Activated CD4-positive, alpha-beta T cell treated with anti-CD3 and anti-CD28 coated beads, Interleukin-2, amount 10 ng/mL, durations not matched to agents 24 days and 14 days (primary cell): Measurements from ENCODE around the gene DEFB124. TPM values are rescaled to one million over a fixed set of nuclear protein-coding genes. Genes with fewer than 3 reads are reported as not detected.
"Not testable (repeated sequence)": the region's sequence is repeated elsewhere in the genome, so short reads cannot be mapped to it uniquely, and the experiment has no call there.

ENCODE experiments used
- DNase-seq: peaks from one replicate; pipeline ENCODE4 v3.0.0; 2022
- H3K27ac Mint-ChIP-seq: one replicate; pipeline ENCODE4 v1.8.0; 2022; ENCODE audit warnings: mild to moderate bottlenecking, mixed read lengths
- H3K27me3 Mint-ChIP-seq: one replicate; pipeline ENCODE4 v1.8.0; 2022; ENCODE audit warnings: mixed read lengths
- H3K36me3 Mint-ChIP-seq: one replicate; pipeline ENCODE4 v1.8.0; 2022; ENCODE audit warnings: low read depth, mild to moderate bottlenecking, mixed read lengths
- H3K4me1 Mint-ChIP-seq: one replicate; pipeline ENCODE4 v1.8.0; 2021; ENCODE audit warnings: mixed read lengths
- H3K4me3 Mint-ChIP-seq: one replicate; pipeline ENCODE4 v1.8.0; 2022; ENCODE audit warnings: mild to moderate bottlenecking, moderate library complexity, mixed read lengths
- H3K9me3 Mint-ChIP-seq: one replicate; pipeline ENCODE4 v1.8.0; 2021; ENCODE audit warnings: mixed read lengths
- intact Hi-C: fragments of 100-400 bp; cut with micrococcal nuclease; formaldehyde crosslinking; loops from one replicate; pipeline ENCODE4 v1.15.1; 2023
- total RNA-seq: library from RNA; stranded (reverse); gene quantifications from 2 replicates; pipeline ENCODE4 v1.2.3, GENCODE V29; 2022

Gene DEFB124
- total RNA-seq, 1 donor from 2014 or later: not detected

- peaks cover 3% of the 10 kb centered on the region for H3K9me3 Mint-ChIP-seq
- H3K36me3 Mint-ChIP-seq: no peaks in the 10 kb centered on the region
- H3K27ac Mint-ChIP-seq: no peak overlapping the region
- H3K27me3 Mint-ChIP-seq: peaks cover 32% of the 10 kb centered on the region
- no peak overlapping the region for H3K4me3 Mint-ChIP-seq
- intact Hi-C loops: no loop called here
- DNase-seq: no peak
- H3K4me1 Mint-ChIP-seq: peaks cover 6% of the 10 kb centered on the region
Measured at GRCh38 chr20:31474097-31474436, 860 bp downstream of the DEFB124 start.

- H3K27ac Mint-ChIP-seq: no peak overlapping the region
- H3K9me3 Mint-ChIP-seq: peaks cover 3% of the 10 kb centered on the region
- H3K4me1 Mint-ChIP-seq: peaks cover 6% of the 10 kb centered on the region
- no peak overlapping the region for H3K4me3 Mint-ChIP-seq
- DNase-seq: no peak
- no peaks in the 10 kb centered on the region for H3K36me3 Mint-ChIP-seq
- H3K27me3 Mint-ChIP-seq: peaks cover 32% of the 10 kb centered on the region
- intact Hi-C loops: no loop called here
Measured at GRCh38 chr20:31473331-31474096, 1.4 kb downstream of the DEFB124 start.

GRCh38 chr20:31472395-31473330, 2.3 kb downstream of the DEFB124 start:
- Mint-ChIP-seq H3K27ac (no peak overlapping the region), H3K4me3 (no peak overlapping the region), H3K4me1 (peaks cover 6% of the 10 kb centered on the region), H3K9me3 (peaks cover 3% of the 10 kb centered on the region), H3K27me3 (peaks cover 30% of the 10 kb centered on the region), H3K36me3 (no peaks in the 10 kb centered on the region)
- intact Hi-C loops: no loop called here
- no peak for DNase-seq

GRCh38 chr20:31470946-31471345, 4.0 kb downstream of the DEFB124 start:
- H3K4me3 Mint-ChIP-seq, H3K36me3 Mint-ChIP-seq, DNase-seq, intact Hi-C loops, H3K4me1 Mint-ChIP-seq, H3K27ac Mint-ChIP-seq, H3K9me3 Mint-ChIP-seq: not testable (repeated sequence)
- peaks cover 15% of the 10 kb centered on the region for H3K27me3 Mint-ChIP-seq

GRCh38 chr20:31454361-31454760, 20.6 kb downstream of the DEFB124 start:
- no peak for DNase-seq
- intact Hi-C loops: no loop called here
- no peaks in the 10 kb centered on the region for H3K9me3 Mint-ChIP-seq
- H3K27me3 Mint-ChIP-seq: peaks cover 4% of the 10 kb centered on the region
- no peaks in the 10 kb centered on the region for H3K4me1 Mint-ChIP-seq
- H3K36me3 Mint-ChIP-seq: no peaks in the 10 kb centered on the region
- no peak overlapping the region for H3K27ac Mint-ChIP-seq
- H3K4me3 Mint-ChIP-seq: no peak overlapping the region

- Mint-ChIP-seq H3K4me1 (no peaks in the 10 kb centered on the region), H3K27ac (no peak overlapping the region), H3K27me3 (peaks cover 1% of the 10 kb centered on the region), H3K9me3 (no peaks in the 10 kb centered on the region), H3K4me3 (no peak overlapping the region), H3K36me3 (no peaks in the 10 kb centered on the region)
- intact Hi-C loops: no loop called here
- no peak for DNase-seq
Measured at GRCh38 chr20:31452575-31452974, 22.4 kb downstream of the DEFB124 start.

- Mint-ChIP-seq H3K36me3 (no peaks in the 10 kb centered on the region), H3K4me3 (no peak overlapping the region), H3K4me1 (no peaks in the 10 kb centered on the region), H3K27me3 (peaks cover 1% of the 10 kb centered on the region), H3K9me3 (no peaks in the 10 kb centered on the region), H3K27ac (no peak overlapping the region)
- no peak for DNase-seq
- intact Hi-C loops: no loop called here
Measured at GRCh38 chr20:31449511-31450414, 25.2 kb downstream of the DEFB124 start.

- no peaks in the 10 kb centered on the region for H3K36me3 Mint-ChIP-seq
- H3K4me3 Mint-ChIP-seq: no peak overlapping the region
- H3K27ac Mint-ChIP-seq: no peak overlapping the region
- no peak for DNase-seq
- no peaks in the 10 kb centered on the region for H3K9me3 Mint-ChIP-seq
- H3K4me1 Mint-ChIP-seq: no peaks in the 10 kb centered on the region
- no peaks in the 10 kb centered on the region for H3K27me3 Mint-ChIP-seq
- intact Hi-C loops: no loop called here
Measured at GRCh38 chr20:31446084-31446819, 28.7 kb downstream of the DEFB124 start.

- Mint-ChIP-seq H3K4me1 (no peaks in the 10 kb centered on the region), H3K27ac (no peak within 1 kb of the TSS), H3K27me3 (no peaks in the 10 kb centered on the region), H3K9me3 (no peaks in the 10 kb centered on the region), H3K36me3 (no peaks in the 10 kb centered on the region), H3K4me3 (no peak within 1 kb of the TSS)
- intact Hi-C loops: no loop called here
- no peak for DNase-seq
Measured at GRCh38 chr20:31440012-31440659, 34.8 kb downstream of the DEFB124 start, which contains the start of gene DEFB123. Gene DEFB123, plus strand, starts transcription at chr20:31440632. Its CDS starts 67 bp downstream, at chr20:31440699.

- intact Hi-C loops: no loop called here
- no peak for DNase-seq
- peaks cover 2% of the 10 kb centered on the region for H3K27me3 Mint-ChIP-seq
- no peaks in the 10 kb centered on the region for H3K4me1 Mint-ChIP-seq
- no peaks in the 10 kb centered on the region for H3K9me3 Mint-ChIP-seq
- H3K27ac Mint-ChIP-seq: no peak overlapping the region
- no peaks in the 10 kb centered on the region for H3K36me3 Mint-ChIP-seq
- H3K4me3 Mint-ChIP-seq: no peak overlapping the region
Measured at GRCh38 chr20:31430568-31431115, 44.3 kb downstream of the DEFB124 start.

- H3K9me3 Mint-ChIP-seq, intact Hi-C loops, H3K27ac Mint-ChIP-seq, H3K36me3 Mint-ChIP-seq, H3K4me3 Mint-ChIP-seq, DNase-seq, H3K4me1 Mint-ChIP-seq, H3K27me3 Mint-ChIP-seq: not testable (repeated sequence)
Measured at GRCh38 chr20:31427576-31427975, 47.4 kb downstream of the DEFB124 start.

- H3K4me3 Mint-ChIP-seq, H3K4me1 Mint-ChIP-seq, H3K9me3 Mint-ChIP-seq, DNase-seq, H3K27ac Mint-ChIP-seq, intact Hi-C loops, H3K27me3 Mint-ChIP-seq, H3K36me3 Mint-ChIP-seq: not testable (repeated sequence)
Measured at GRCh38 chr20:31426891-31427551, 47.9 kb downstream of the DEFB124 start.
